T-helper 17 cell (primary cell): ENCODE results near the gene HOXA6. TPM values are rescaled to one million over a fixed set of nuclear protein-coding genes. Genes with fewer than 3 reads are reported as not detected.

Experiments
- ATAC-seq: fragments of 150-1000 bp; cut with Tn5 transposase; 2 replicates; pipeline ENCODE4 v1.10.0; 2021; ENCODE audit warnings: mild to moderate bottlenecking, moderate library complexity
- DNase-seq, 3 donors: peaks; one replicate each; pipeline versions ENCODE4 v3.0.0 to v3.0.0-alpha.2; 2020 to 2021
- H3K9me3 ChIP-seq: one replicate; pipeline ENCODE4 v1.7.0; 2013; ENCODE audit warnings: low read length, mild to moderate bottlenecking; ENCODE audit not compliant: control insufficient read depth, poor library complexity, severe bottlenecking
- H3K27ac Mint-ChIP-seq: one replicate; pipeline ENCODE4 v1.8.0; 2022; ENCODE audit warnings: mild to moderate bottlenecking, moderate library complexity, mixed read lengths
- H3K27me3 Mint-ChIP-seq: one replicate; pipeline ENCODE4 v1.8.0; 2022; ENCODE audit warnings: mixed read lengths
- H3K36me3 Mint-ChIP-seq: one replicate; pipeline ENCODE4 v1.8.0; 2022; ENCODE audit warnings: low read depth, mixed read lengths
- H3K4me1 Mint-ChIP-seq: one replicate; pipeline ENCODE4 v1.8.0; 2022; ENCODE audit warnings: mild to moderate bottlenecking, mixed read lengths
- H3K4me3 Mint-ChIP-seq: one replicate; pipeline ENCODE4 v1.8.0; 2022; ENCODE audit warnings: mild to moderate bottlenecking, moderate library complexity, mixed read lengths
- total RNA-seq, 4 donors: library from RNA in 2 of 4; stranded (reverse) in 2 of 4; gene quantifications; one replicate each; pipeline ENCODE4 v1.2.3 and lab custom pipeline; 2022 to 2026

HOXA6 gene
- total RNA-seq (not detected), total RNA-seq (lab: John Stamatoyannopoulos, UW) (0 to 0.08 reads per million in 2 donors)

DNA sequence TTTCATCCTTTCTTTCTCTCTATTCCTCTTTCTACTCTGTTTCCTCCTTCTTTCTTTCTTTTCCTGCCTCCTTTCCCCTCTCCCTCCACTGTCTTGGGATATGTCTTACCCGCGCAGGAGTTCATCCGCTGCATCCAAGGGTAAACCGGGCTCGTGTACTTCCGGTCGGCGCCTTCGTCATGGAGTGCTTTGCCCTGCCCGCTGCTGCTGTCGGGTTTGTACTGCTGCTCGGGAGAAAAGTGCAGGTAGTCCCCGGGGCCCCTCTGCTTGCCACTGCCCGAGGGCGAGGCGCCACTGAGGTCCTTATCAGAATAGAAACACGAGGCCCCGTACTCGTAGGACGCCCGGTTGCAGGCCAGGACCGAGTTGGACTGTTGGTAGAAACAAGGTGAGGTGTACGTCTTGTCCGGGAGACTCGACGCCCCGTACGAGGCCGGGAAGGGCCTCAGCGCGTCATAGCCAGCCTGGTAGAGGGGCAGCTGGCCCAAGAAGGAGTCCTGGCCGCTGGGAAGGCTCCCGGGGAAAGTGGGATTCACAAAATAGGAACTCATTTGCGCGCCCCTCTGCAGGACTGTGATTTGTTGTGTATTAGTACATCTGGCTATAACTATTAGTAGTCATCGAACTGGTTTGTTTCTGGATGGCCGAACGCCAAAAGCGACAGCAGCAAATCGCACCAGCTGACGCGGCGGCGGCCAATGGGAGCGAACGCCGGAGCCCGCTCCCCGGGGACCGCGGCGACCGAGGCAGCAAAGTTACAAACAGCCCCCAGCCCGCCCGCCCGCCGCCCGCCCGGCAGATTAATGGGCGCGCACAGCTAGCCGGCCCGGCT, at the start of gene HOXA6:
Gene HOXA6 (minus strand): TSS at position 576 of the 832 bp plus-strand sequence. CDS start 25 bp downstream, at position 551.
- Mint-ChIP-seq H3K4me1 (peaks cover 31% of the 10 kb centered on the region), H3K4me3 (peak within 1 kb of the TSS; percentile 39), H3K27me3 (peaks cover 83% of the 10 kb centered on the region), H3K27ac (peak within 1 kb of the TSS; percentile 59), H3K36me3 (peaks cover 8% of the 10 kb centered on the region)
- ATAC-seq (no peak), DNase-seq (no peak)
- no peaks in the 10 kb centered on the region for H3K9me3 ChIP-seq

DNA sequence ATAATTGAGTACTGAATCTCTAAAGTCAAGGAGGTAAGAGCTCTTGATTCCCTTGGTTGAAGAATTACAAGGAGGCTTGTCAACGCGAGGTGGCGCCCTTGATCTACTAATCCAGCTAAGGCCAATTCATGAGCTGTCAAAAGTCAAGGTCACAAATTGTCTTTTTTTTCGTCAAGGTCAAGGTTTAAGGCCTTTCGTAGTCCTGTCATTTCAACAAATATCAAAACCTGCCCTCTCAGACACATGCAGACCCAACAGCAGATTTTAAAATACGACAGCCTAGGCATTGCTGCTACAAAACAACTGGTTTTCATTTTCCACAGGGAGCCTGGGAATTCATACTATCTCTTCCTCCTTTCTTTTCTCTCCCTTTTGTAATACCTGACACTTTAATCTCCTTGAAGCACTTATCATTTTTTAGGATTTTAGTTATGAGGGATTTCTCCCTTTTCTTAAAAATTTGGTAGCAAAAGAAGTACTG, 48.8 kb upstream of the HOXA6 start:
- H3K9me3 ChIP-seq: no peaks in the 10 kb centered on the region
- peaks cover 71% of the 10 kb centered on the region for H3K27me3 Mint-ChIP-seq
- no peak overlapping the region for H3K27ac Mint-ChIP-seq
- DNase-seq: peak; percentile 60 to 76 (median 60)
- H3K4me3 Mint-ChIP-seq: no peak overlapping the region
- ATAC-seq: peak; percentile 55
- H3K36me3 Mint-ChIP-seq: peaks cover 6% of the 10 kb centered on the region
- peaks cover 29% of the 10 kb centered on the region for H3K4me1 Mint-ChIP-seq

DNA sequence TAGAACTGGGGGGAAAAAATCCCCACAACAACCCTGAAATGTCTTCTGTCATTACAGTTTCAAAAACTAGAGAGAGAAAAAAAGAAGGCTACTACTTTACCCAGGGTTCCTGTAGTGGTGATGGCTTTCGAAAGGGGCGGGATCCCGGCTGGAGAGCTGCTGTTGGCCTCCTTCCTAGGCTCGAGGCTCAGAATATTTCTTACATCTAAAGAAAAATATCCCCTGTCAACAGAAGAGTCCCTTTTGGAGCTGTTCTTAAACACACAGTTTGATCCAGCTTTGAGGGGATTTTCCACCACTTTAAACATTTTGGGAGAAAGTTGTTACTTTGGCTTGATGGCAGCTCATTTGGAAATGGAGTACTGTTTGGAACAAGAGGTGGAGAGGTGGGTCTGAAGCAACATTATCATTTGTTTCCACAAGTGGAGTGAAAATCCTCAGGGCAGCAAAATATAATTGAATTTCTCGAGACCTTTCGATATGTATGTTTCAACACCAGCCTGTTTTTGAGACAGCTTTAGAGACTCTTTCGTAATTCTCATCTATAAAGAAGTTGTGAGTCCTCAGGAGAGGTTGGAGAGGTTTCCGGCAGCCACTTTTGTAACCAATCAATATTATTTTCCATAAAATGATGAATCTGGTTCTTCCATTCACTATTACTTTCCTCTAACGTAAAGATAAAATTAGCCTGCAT, 47.3 kb upstream of the HOXA6 start:
- no peak overlapping the region for H3K4me3 Mint-ChIP-seq
- peaks cover 76% of the 10 kb centered on the region for H3K27me3 Mint-ChIP-seq
- no peaks in the 10 kb centered on the region for H3K9me3 ChIP-seq
- DNase-seq (no peak), ATAC-seq (no peak)
- peaks cover 5% of the 10 kb centered on the region for H3K36me3 Mint-ChIP-seq
- H3K4me1 Mint-ChIP-seq: peaks cover 19% of the 10 kb centered on the region
- peak overlapping the region; percentile 61 for H3K27ac Mint-ChIP-seq

DNA sequence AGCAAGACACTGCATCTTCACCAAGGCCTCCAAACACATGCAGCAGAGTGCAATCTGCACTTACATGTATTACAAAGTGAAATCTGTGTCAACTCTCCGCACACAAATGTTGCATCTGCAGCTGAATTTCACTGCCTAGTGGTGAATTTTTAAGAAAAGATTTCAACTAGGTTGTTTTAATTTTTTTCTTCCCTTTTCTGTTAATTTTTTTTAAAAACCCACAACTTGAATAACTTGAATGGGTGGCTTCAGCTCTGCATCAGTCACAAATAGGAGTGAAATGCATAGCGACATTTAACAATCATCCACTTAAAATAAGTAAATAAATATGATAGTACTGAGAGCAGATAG, 46.4 kb upstream of the HOXA6 start:
- Mint-ChIP-seq H3K4me1 (peaks cover 20% of the 10 kb centered on the region), H3K4me3 (no peak overlapping the region), H3K27ac (peak overlapping the region; percentile 61), H3K36me3 (peaks cover 4% of the 10 kb centered on the region), H3K27me3 (peaks cover 83% of the 10 kb centered on the region)
- DNase-seq: no peak
- H3K9me3 ChIP-seq: no peaks in the 10 kb centered on the region
- ATAC-seq: no peak

GRCh38 chr7:27193335-27194001, 45.9 kb upstream of the HOXA6 start:
- peaks cover 5% of the 10 kb centered on the region for H3K36me3 Mint-ChIP-seq
- H3K4me3 Mint-ChIP-seq: peak overlapping the region; percentile 57
- no peaks in the 10 kb centered on the region for H3K9me3 ChIP-seq
- peaks cover 21% of the 10 kb centered on the region for H3K4me1 Mint-ChIP-seq
- H3K27ac Mint-ChIP-seq: peak overlapping the region; percentile 61
- ATAC-seq (no peak), DNase-seq (no peak)
- H3K27me3 Mint-ChIP-seq: peaks cover 83% of the 10 kb centered on the region

GRCh38 chr7:27192546-27193334, 45.2 kb upstream of the HOXA6 start:
- H3K4me3 Mint-ChIP-seq: peak overlapping the region; percentile 79

GRCh38 chr7:27191833-27192545, 44.4 kb upstream of the HOXA6 start:
- peaks cover 23% of the 10 kb centered on the region for H3K4me1 Mint-ChIP-seq
- peak overlapping the region; percentile 76 for H3K4me3 Mint-ChIP-seq
- peak overlapping the region; percentile 41 for H3K27ac Mint-ChIP-seq
- no peak for DNase-seq
- peaks cover 84% of the 10 kb centered on the region for H3K27me3 Mint-ChIP-seq
- ATAC-seq: no peak
- H3K36me3 Mint-ChIP-seq: peaks cover 4% of the 10 kb centered on the region
- peaks cover 2% of the 10 kb centered on the region for H3K9me3 ChIP-seq

More at GRCh38 chr7:27192546-27193334, 45.2 kb upstream of the HOXA6 start:
- Mint-ChIP-seq H3K36me3 (peaks cover 6% of the 10 kb centered on the region), H3K4me1 (peaks cover 23% of the 10 kb centered on the region), H3K27ac (no peak overlapping the region), H3K27me3 (peaks cover 83% of the 10 kb centered on the region)
- ATAC-seq (peak; percentile 55), DNase-seq (no peak)
- H3K9me3 ChIP-seq: no peaks in the 10 kb centered on the region

DNA sequence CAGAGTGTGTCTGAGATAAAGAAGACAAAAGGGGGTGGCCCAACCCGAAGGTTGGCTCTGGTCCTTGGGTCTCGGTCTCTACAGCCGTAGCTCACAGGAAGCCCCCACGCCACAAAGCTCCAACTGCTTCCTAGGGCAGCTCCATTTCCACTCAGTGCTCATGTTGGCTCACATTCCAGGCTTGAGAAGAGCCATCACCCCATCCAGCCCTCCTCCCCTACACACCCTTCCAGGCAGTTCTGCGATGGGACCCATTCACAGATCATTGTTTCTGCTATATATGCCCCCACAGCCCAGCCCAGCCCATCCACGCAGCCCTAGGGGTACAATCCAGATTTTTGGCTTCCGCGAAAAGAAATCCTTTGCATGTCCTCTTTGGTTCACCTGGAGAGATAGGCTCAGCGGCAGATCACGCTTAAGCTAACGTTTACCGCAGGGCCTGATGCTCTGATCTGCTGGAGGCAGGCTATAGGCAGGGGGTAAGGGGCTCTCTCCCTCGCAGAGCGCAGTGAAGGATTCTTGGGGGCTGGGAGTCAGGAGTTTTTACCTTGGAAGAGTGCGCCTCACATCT, 43.7 kb upstream of the HOXA6 start:
- Mint-ChIP-seq H3K4me1 (peaks cover 22% of the 10 kb centered on the region), H3K36me3 (peaks cover 4% of the 10 kb centered on the region), H3K27ac (peak overlapping the region; percentile 41), H3K27me3 (peaks cover 88% of the 10 kb centered on the region), H3K4me3 (peak overlapping the region; percentile 76)
- DNase-seq (no peak), ATAC-seq (no peak)
- H3K9me3 ChIP-seq: peaks cover 3% of the 10 kb centered on the region

- H3K36me3 Mint-ChIP-seq: peaks cover 4% of the 10 kb centered on the region
- ATAC-seq: no peak
- H3K27me3 Mint-ChIP-seq: peaks cover 91% of the 10 kb centered on the region
- H3K4me1 Mint-ChIP-seq: peaks cover 28% of the 10 kb centered on the region
- no peak for DNase-seq
- H3K27ac Mint-ChIP-seq: peak overlapping the region; percentile 8
- peaks cover 3% of the 10 kb centered on the region for H3K9me3 ChIP-seq
- peak overlapping the region; percentile 42 for H3K4me3 Mint-ChIP-seq
These were observed 42.6 kb upstream of the HOXA6 start for GRCh38 chr7:27189997-27190748.

DNA sequence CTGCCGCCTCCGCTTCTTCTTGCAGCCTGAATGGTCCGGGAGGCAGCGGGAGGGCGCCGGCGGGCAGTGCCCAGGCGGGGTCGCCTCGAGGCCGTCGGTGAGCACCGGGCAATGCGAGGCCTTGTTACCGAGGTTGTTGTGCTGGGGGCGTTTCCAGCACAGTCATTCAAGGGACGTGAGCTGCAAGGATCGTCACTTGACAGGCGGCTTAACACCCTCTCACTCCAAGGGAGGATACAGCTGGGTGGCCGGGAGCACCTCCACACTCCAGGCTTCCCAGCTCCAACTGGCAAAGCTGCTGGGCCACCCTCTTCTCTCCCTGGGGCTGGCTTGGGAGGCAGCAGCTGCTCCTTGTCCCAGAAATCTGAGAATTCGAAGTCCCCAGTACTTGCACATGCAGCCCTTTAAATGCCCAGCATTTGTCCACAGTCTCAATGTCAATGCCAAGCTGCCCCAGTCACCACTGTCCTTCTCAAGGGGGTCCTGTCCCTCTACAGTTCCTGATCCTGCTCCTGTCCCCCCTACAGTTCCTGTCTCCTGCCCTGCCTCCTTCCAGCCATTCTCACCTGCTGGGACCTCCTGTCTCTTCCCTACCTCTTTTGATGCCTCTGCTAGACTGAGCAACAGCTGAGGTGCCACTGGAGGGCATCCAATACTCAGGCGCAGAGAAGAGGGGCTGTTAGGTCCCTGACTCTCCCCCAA, 41.9 kb upstream of the HOXA6 start:
- H3K4me1 Mint-ChIP-seq: peaks cover 33% of the 10 kb centered on the region
- peaks cover 91% of the 10 kb centered on the region for H3K27me3 Mint-ChIP-seq
- ATAC-seq (no peak), DNase-seq (peak in 1 of 3 donors; percentile 5)
- H3K36me3 Mint-ChIP-seq: peaks cover 4% of the 10 kb centered on the region
- peak overlapping the region; percentile 8 for H3K27ac Mint-ChIP-seq
- H3K4me3 Mint-ChIP-seq: peak overlapping the region; percentile 85
- H3K9me3 ChIP-seq: peaks cover 3% of the 10 kb centered on the region
